Fibroblast of villous mesenchyme (primary cell): Measurements from ENCODE around the gene FRAS1. TPM values are rescaled to one million over a fixed set of nuclear protein-coding genes. Genes with fewer than 3 reads are reported as not detected.
"Not testable (repeated sequence)": the region's sequence is repeated elsewhere in the genome, so short reads cannot be mapped to it uniquely, and the experiment has no call there.

Experiments
- DNase-seq: peaks from one replicate; pipeline ENCODE4 v3.0.0-alpha.2; 2010; ENCODE audit warnings: low read depth
- H3K4me3 ChIP-seq: 2 replicates; pipeline ENCODE4 v1.5.1; 2011; ENCODE audit warnings: low read depth, mild to moderate bottlenecking, low read length
- total RNA-seq: library from RNA; depleted of rRNA; stranded (reverse); fragments of >200 nt; gene quantifications from 2 replicates; pipeline ENCODE4 v1.2.3, GENCODE V29; 2012
- TF ChIP-seq, protein P1 (sequence below): IDR thresholded peaks from 2 replicates; pipeline ENCODE4 v1.5.1; 2012; ENCODE audit warnings: low read depth, mild to moderate bottlenecking, low read length; ENCODE audit not compliant: insufficient read depth

FRAS1 gene
- total RNA-seq, 1 donor = 1.3 TPM

DNA sequence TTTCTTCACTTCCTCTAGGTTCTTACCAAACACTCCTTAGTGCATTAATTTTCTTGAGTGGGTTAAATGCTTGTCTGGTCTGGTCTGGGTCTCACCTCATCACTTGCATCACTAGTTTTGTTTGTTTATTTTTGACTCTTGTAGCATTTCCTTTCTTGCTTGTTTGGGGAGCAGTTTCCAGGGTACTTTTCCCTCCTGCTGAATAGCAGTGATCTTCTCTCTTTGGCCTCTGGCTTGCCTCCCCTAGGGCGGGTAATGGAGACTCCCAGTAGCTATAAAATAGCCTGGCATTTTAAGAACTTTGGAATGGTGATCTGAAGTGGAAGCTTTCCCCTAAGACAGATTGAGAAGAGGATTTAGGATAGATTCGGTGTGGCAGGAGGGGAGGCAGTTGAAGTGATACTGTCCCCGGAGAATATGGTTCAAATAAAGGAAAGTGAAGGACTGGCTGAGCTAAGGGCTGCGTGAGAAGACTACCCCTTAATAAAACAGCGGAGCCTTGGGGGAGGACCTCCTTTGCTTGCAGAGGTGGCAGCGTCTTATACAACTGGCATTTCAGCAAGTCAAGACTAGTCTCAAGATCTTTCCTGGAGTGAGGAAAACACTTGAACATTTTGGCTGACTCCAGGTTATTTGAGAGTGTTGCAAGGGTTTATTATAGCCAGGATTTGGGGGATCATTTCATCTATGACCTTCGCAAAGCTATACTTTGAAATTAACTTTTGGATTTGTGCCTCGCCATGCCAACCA lies 190.6 kb downstream of the FRAS1 start:
- TF ChIP-seq, protein P1, sequence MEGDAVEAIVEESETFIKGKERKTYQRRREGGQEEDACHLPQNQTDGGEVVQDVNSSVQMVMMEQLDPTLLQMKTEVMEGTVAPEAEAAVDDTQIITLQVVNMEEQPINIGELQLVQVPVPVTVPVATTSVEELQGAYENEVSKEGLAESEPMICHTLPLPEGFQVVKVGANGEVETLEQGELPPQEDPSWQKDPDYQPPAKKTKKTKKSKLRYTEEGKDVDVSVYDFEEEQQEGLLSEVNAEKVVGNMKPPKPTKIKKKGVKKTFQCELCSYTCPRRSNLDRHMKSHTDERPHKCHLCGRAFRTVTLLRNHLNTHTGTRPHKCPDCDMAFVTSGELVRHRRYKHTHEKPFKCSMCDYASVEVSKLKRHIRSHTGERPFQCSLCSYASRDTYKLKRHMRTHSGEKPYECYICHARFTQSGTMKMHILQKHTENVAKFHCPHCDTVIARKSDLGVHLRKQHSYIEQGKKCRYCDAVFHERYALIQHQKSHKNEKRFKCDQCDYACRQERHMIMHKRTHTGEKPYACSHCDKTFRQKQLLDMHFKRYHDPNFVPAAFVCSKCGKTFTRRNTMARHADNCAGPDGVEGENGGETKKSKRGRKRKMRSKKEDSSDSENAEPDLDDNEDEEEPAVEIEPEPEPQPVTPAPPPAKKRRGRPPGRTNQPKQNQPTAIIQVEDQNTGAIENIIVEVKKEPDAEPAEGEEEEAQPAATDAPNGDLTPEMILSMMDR = no peak
- DNase-seq = no peak
- no peak overlapping the region for H3K4me3 ChIP-seq

DNA sequence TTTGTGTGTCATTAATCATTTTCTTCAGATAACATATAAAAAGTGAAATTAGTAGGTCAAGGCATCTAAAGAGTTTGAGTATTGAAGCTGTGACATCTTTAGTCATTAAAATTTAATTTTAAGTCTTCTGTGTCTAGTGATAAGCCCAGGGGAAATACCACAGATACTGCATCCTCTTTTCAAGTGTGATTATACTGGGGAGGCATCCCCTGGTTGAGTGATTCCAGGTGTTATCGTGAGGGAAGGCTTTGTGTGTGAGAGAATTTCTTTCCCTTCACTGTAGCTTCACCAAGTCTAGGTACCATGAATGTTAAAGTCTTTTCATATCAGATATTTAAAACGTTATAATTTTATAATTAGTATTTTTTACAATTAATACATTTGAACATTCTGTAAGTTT lies 193.4 kb downstream of the FRAS1 start:
- no peak for DNase-seq
- H3K4me3 ChIP-seq = no peak overlapping the region
- TF ChIP-seq, protein P1 = no peak

DNA sequence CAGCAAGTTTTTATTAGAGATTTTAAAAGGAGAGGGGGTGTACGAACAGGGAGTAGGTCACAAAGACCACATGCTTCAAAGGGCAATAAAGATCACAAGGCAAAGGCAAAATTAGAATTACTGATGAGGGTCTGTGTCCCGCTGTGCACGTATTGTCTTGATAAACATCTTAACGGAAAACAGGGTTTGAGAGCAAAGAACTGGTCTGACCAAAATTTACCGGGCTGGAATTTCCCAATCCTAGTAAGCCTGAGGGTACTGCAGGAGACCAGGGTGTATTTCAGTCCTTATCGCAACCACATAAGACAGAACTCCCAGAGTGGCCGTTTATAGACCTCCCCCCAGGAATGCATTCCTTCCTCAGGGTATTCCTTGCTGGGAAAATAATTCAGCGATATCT lies 195.7 kb downstream of the FRAS1 start:
- not testable (repeated sequence) for DNase-seq, H3K4me3 ChIP-seq

DNA sequence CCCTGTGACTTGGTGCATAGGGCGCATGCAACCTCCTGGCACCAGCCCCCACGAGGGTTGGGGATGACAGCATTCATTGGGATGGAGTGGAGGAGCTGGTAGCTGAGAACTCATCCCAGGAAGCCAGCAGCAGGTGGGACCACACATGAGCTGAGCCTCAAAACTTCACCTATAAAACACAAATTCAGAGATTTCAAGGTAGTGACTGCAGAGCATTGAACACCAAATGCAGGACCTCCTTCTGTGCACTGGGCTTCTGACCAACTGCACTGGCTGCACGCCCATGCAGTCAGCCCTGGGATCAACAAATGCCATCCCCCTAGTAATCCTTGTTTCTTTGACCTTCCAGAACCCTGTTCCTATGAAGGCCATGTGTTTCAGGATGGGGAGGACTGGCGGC lies 197.8 kb downstream of the FRAS1 start:
- no peak overlapping the region for H3K4me3 ChIP-seq
- DNase-seq = no peak
- TF ChIP-seq, protein P1 = no peak

DNA sequence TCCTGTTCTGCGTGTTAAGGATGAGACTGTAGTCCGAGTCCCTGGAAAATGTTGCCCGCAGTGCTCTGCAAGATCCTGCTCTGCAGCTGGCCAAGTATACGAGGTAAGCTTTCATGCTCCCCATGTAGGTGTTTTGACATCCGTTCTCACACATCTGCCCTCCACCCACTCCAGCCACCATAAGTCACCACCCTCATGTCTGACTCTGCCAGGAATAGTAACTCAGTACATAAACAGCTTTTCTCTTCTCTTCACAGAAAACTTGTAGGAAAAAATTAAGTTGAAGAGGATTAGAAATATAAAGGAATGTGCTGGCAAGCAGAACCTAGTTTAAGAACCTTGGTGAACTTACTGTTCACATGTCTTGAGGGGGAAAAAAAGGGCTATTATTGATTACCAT lies 207.9 kb downstream of the FRAS1 start:
- no peak for DNase-seq
- H3K4me3 ChIP-seq = no peak overlapping the region

DNA sequence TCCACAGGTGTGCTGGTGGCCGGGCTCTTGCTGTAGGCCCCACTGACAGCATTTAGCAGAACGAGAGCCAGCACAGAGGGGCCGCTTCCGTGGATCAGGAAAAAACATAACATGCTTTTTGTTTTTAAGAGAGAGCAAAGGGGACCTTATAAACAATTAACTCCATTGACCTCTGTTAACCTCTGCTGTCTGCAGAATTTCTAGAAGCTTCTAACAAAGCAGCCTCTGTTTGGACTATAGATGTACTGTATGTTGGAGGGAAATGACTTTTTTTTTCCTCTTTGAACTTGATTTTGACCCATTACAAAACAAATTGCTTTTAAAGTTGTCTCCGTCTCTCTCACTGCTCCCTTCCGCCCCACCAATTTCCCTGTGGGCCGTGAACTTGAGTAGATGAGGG lies 210.7 kb downstream of the FRAS1 start:
- no peak overlapping the region for H3K4me3 ChIP-seq
- TF ChIP-seq, protein P1 = no peak
- no peak for DNase-seq

More for the DNA sequence above, 207.9 kb downstream of the FRAS1 start:
- TF ChIP-seq, protein P1 = no peak

DNA sequence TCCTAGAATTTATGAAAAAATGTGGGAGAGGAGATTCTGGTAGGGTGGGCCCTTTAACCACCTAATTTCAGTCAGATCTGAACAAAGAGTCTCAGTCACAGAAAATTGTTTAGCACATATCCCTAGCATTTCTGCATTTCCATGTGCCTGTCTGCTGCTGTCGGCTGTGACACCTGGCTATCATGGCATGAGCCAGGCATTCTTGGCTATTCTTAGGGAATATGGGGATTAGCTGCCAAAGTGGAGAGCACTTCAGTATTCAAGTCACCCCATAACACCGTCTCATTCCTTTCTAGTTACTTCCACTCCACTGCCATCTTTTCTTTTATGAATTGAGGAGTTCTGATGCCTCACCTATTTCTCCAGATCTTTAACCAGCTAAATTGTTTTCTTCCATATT lies 211.5 kb downstream of the FRAS1 start:
- DNase-seq = no peak
- no peak overlapping the region for H3K4me3 ChIP-seq
- TF ChIP-seq, protein P1 = no peak

DNA sequence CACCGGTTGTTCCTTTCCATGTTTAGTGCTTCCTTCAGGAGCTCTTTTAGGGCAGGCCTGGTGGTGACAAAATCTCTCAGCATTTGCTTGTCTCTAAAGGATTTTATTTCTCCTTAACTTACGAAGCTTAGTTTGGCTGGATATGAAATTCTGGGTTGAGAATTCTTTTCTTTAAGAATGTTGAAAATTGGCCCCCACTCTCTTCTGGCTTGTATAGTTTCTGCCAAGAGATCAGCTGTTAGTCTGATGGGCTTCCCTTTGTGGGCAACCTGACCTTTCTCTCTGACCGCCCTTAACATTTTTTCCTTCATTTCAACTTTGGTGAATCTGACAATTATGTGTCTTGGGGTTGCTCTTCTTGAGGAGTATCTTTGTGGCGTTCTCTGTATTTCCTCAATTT lies 218.3 kb downstream of the FRAS1 start:
- not testable (repeated sequence) for DNase-seq, H3K4me3 ChIP-seq
